NCI-H748 (cell line): Measurements from ENCODE around the gene RPUSD2.

Experiments
- DNase-seq: peaks from one replicate; lab custom pipeline; 2025; ENCODE audit not compliant: unreplicated experiment; lab: John Stamatoyannopoulos, UW

The RPUSD2 gene

GRCh38 chr15:40569129-40569953, at the start of gene RPUSD2:
RPUSD2 (plus strand) TSS chr15:40569299; CDS start chr15:40569338, 39 bp downstream.
- peak; percentile 91 for DNase-seq

- DNase-seq: no peak
These were observed 45.5 kb upstream of the RPUSD2 start for GRCh38 chr15:40523611-40524010.

- DNase-seq: no peak
These were observed 43.2 kb upstream of the RPUSD2 start for GRCh38 chr15:40525855-40526254.

- DNase-seq: no peak
These were observed 40.3 kb upstream of the RPUSD2 start for GRCh38 chr15:40528801-40529200.

GRCh38 chr15:40533763-40534364, 35.2 kb upstream of the RPUSD2 start:
- no peak for DNase-seq

GRCh38 chr15:40534371-40534770, 34.7 kb upstream of the RPUSD2 start:
- DNase-seq: no peak

GRCh38 chr15:40536501-40536900, 32.6 kb upstream of the RPUSD2 start:
- no peak for DNase-seq

- DNase-seq: no peak
These were observed 30.1 kb upstream of the RPUSD2 start for GRCh38 chr15:40538976-40539375.

- no peak for DNase-seq
These were observed 26.0 kb upstream of the RPUSD2 start for GRCh38 chr15:40543082-40543481.

GRCh38 chr15:40543631-40544294, 25.3 kb upstream of the RPUSD2 start:
- DNase-seq: no peak

GRCh38 chr15:40545457-40545856, 23.6 kb upstream of the RPUSD2 start:
- no peak for DNase-seq

- DNase-seq: no peak
These were observed 20.5 kb upstream of the RPUSD2 start for GRCh38 chr15:40548610-40549009.

GRCh38 chr15:40549894-40550293, 19.2 kb upstream of the RPUSD2 start:
- DNase-seq: no peak

GRCh38 chr15:40550341-40551037, 18.6 kb upstream of the RPUSD2 start:
- no peak for DNase-seq

GRCh38 chr15:40554161-40554525, 15.0 kb upstream of the RPUSD2 start:
- peak; percentile 38 for DNase-seq

GRCh38 chr15:40555876-40556275, 13.2 kb upstream of the RPUSD2 start:
- no peak for DNase-seq

- DNase-seq: no peak
These were observed 10.0 kb upstream of the RPUSD2 start for GRCh38 chr15:40558952-40559742.

GRCh38 chr15:40562691-40563090, 6.4 kb upstream of the RPUSD2 start:
- DNase-seq: no peak

GRCh38 chr15:40563426-40563825, 5.7 kb upstream of the RPUSD2 start:
- DNase-seq: no peak

GRCh38 chr15:40564591-40565332, 4.3 kb upstream of the RPUSD2 start, which contains the start of gene CCDC32:
CCDC32 (minus strand) TSS chr15:40565042; CDS start chr15:40563015, 2,027 bp downstream.
- DNase-seq: peak; percentile 97
